OCI-LY7 (cell line): Measurements from ENCODE around the gene C11orf97. TPM values are rescaled to one million over a fixed set of nuclear protein-coding genes. Genes with fewer than 3 reads are reported as not detected.

ENCODE experiments used
- microRNA-seq: library from miRNA; unstranded; fragments of <30 nt; microRNA quantifications from one replicate; pipeline ENCODE4 v1.2.0, GENCODE V29; 2022; ENCODE audit warnings: borderline replicate concordance
- small RNA-seq: library from RNA; depleted of rRNA; stranded (forward); fragments of <200 nt; gene quantifications from one replicate; pipeline ENCODE3, GENCODE V24; 2014
- total RNA-seq, 2 experiments: library from RNA; depleted of rRNA in 1 of 2; stranded (reverse); fragments of >200 nt in 1 of 2; shearing (Covaris generic) in 1 of 2; gene quantifications; 2 replicates each; pipeline ENCODE4 v1.2.3, GENCODE V29; 2014 to 2022

Gene C11orf97
- total RNA-seq, 2 experiments from 2014 or later: not detected

Small RNA genes lying within 50 kb of the gene (microRNA-seq; reads per million reads assigned to microRNA genes)
- gene MIR548L: 48.5 reads per million, percentile 44 among the genes with 10 or more reads in this experiment

Small RNA genes lying within 50 kb of the gene (small RNA-seq; reads per million reads assigned to genes)
- gene MIR548L: not detected

Other genes with a start within 250 kb of the C11orf97 start
- not detected in 2 replicates for gene IZUMO1R, start 207.9 kb upstream of the C11orf97 start, total RNA-seq (2014; rRNA removed; shearing (Covaris generic))
- not detected in 2 replicates for gene IZUMO1R, start 207.9 kb upstream of the C11orf97 start, total RNA-seq (2022)
- gene GPR83, start 111.0 kb upstream of the C11orf97 start, total RNA-seq (2014; rRNA removed; shearing (Covaris generic)): 0.03 TPM in 2 replicates
- gene GPR83, start 111.0 kb upstream of the C11orf97 start, total RNA-seq (2022): 0.10 TPM in 1 of 2 replicates, not detected in the other
- gene MRE11, start 18.6 kb upstream of the C11orf97 start, total RNA-seq (2014; rRNA removed; shearing (Covaris generic)): 42.6 and 44.4 TPM in 2 replicates
- 62.1 and 64.8 TPM in 2 replicates for gene MRE11, start 18.6 kb upstream of the C11orf97 start, total RNA-seq (2022)
- gene ANKRD49, start 18.5 kb upstream of the C11orf97 start, total RNA-seq (2014; rRNA removed; shearing (Covaris generic)): 26.1 and 29.2 TPM in 2 replicates
- 26.8 and 28.8 TPM in 2 replicates for gene ANKRD49, start 18.5 kb upstream of the C11orf97 start, total RNA-seq (2022)
- gene FUT4, start 31.5 kb downstream of the C11orf97 start, total RNA-seq (2014; rRNA removed; shearing (Covaris generic)): 1.5 and 1.7 TPM in 2 replicates
- gene FUT4, start 31.5 kb downstream of the C11orf97 start, total RNA-seq (2022): 1.2 and 1.7 TPM in 2 replicates
- gene PIWIL4, start 54.9 kb downstream of the C11orf97 start, total RNA-seq (2014; rRNA removed; shearing (Covaris generic)): 0.22 TPM in 1 of 2 replicates, not detected in the other
- gene PIWIL4, start 54.9 kb downstream of the C11orf97 start, total RNA-seq (2022): 0.15 TPM in 1 of 2 replicates, not detected in the other